B cell (primary cell): ENCODE results near the gene PODN. TPM values are rescaled to one million over a fixed set of nuclear protein-coding genes. Genes with fewer than 3 reads are reported as not detected.

Source experiments
- ATAC-seq: fragments of 200-7000 bp; cut with Tn5 transposase; one replicate; pipeline ENCODE4 v1.10.0; 2021; ENCODE audit warnings: low read depth, mild to moderate bottlenecking, moderate number of reproducible peaks, moderate library complexity
- CTCF ChIA-PET: fragments of 350-600 bp; sonication (Branson Sonifier 250); formaldehyde crosslinking; loops from one replicate; lab custom pipeline; 2021; ENCODE audit warnings: antibody characterized with exemption, inconsistent platforms; lab: Charles Lee
- POLR2A ChIA-PET: fragments of 350-600 bp; sonication (Branson Sonifier 250); formaldehyde crosslinking; loops from one replicate; lab custom pipeline; 2021; ENCODE audit warnings: antibody characterized with exemption; lab: Charles Lee
- DNase-seq: peaks from one replicate; pipeline ENCODE4 v3.0.0; 2013
- H2AFZ ChIP-seq: 2 replicates; pipeline ENCODE4 v1.6.1; 2012; ENCODE audit warnings: mild to moderate bottlenecking, low read depth, low read length; ENCODE audit not compliant: insufficient read depth, poor library complexity, severe bottlenecking
- H3K27ac ChIP-seq, 2 donors: 1 replicate in 1 of 2; 2 replicates in 1 of 2; pipeline ENCODE4 v1.5.1; 2012 to 2013; ENCODE audit warnings: low read length in 2 of 2, mild to moderate bottlenecking in 2 of 2, moderate library complexity in 1 of 2
- H3K27me3 ChIP-seq, 4 experiments: fragments of 200-600 bp in 1 of 4; sonication (generic) in 1 of 4; replicated peaks in 1 of 4; 1 replicate in 2 of 4; 2 replicates in 2 of 4; pipeline versions ENCODE4 v1.6.1 to v1.7.0; 2013 to 2016; ENCODE audit warnings: low read length in 3 of 4, mild to moderate bottlenecking in 2 of 4, mixed read lengths in 1 of 4, moderate library complexity in 1 of 4; ENCODE audit not compliant: insufficient read depth in 4 of 4, control insufficient read depth in 3 of 4; ENCODE audit errors: control extremely low read depth in 1 of 4
- H3K36me3 ChIP-seq, 2 experiments: replicated peaks in 1 of 2; 1 replicate in 1 of 2; 2 replicates in 1 of 2; pipeline versions ENCODE4 v1.6.1 to v1.7.1; 2013; ENCODE audit warnings: low read length in 1 of 2; ENCODE audit not compliant: insufficient read depth in 2 of 2, control insufficient read depth in 1 of 2; ENCODE audit errors: control extremely low read depth in 1 of 2, extremely low read depth in 1 of 2
- H3K4me1 ChIP-seq, 2 donors: fragments of 200-600 bp in 1 of 2; sonication (generic) in 1 of 2; 1 replicate in 1 of 2; 2 replicates in 1 of 2; pipeline versions ENCODE4 v1.5.1 to v1.6.1; 2013 to 2017; ENCODE audit warnings: low read length in 2 of 2; ENCODE audit not compliant: control insufficient read depth in 2 of 2, insufficient read depth in 2 of 2
- H3K4me2 ChIP-seq: replicated peaks from 2 replicates; pipeline ENCODE3; 2012; ENCODE audit warnings: mild to moderate bottlenecking, low read depth, low read length; ENCODE audit not compliant: poor library complexity, severe bottlenecking
- H3K4me3 ChIP-seq, 5 experiments: fragments of 200-600 bp in 1 of 5; sonication (generic) in 1 of 5; 1 replicate in 3 of 5; 2 replicates in 2 of 5; pipeline versions ENCODE4 v1.5.1 to v1.7.0; 2011 to 2016; ENCODE audit warnings: low read length in 4 of 5, mild to moderate bottlenecking in 4 of 5, low read depth in 2 of 5, control low read depth in 1 of 5, moderate library complexity in 1 of 5; ENCODE audit not compliant: insufficient read depth in 1 of 5; ENCODE audit errors: control extremely low read depth in 1 of 5, extremely low read depth in 1 of 5
- H3K79me2 ChIP-seq: fragments of 200-600 bp; sonication (generic); one replicate; pipeline ENCODE4 v1.6.0; 2016; ENCODE audit warnings: low read length; ENCODE audit not compliant: control insufficient read depth, insufficient read depth
- H3K9ac ChIP-seq: fragments of 200-600 bp; sonication (generic); 2 replicates; pipeline ENCODE4 v1.6.1; 2017; ENCODE audit warnings: mild to moderate bottlenecking, low read length, moderate library complexity
- H3K9me3 ChIP-seq, 3 donors: one replicate each; pipeline versions ENCODE4 v1.6.1 to v1.7.1; 2013; ENCODE audit warnings: low read length in 2 of 3; ENCODE audit not compliant: control insufficient read depth in 2 of 3, insufficient read depth in 1 of 3; ENCODE audit errors: control extremely low read depth in 1 of 3
- H4K20me1 ChIP-seq: 2 replicates; pipeline ENCODE4 v1.6.0; 2012; ENCODE audit warnings: mild to moderate bottlenecking, low read length; ENCODE audit not compliant: insufficient read depth, control insufficient read depth, poor library complexity, severe bottlenecking
- H3K27ac Mint-ChIP-seq: one replicate; pipeline ENCODE4 v1.8.0; 2021; ENCODE audit warnings: mixed read lengths
- H3K27me3 Mint-ChIP-seq: one replicate; pipeline ENCODE4 v1.8.0; 2021; ENCODE audit warnings: mixed read lengths
- H3K4me1 Mint-ChIP-seq: one replicate; pipeline ENCODE4 v1.8.0; 2021; ENCODE audit warnings: mixed read lengths
- H3K4me3 Mint-ChIP-seq: one replicate; pipeline ENCODE4 v1.8.0; 2021; ENCODE audit warnings: mixed read lengths
- H3K9me3 Mint-ChIP-seq: one replicate; pipeline ENCODE4 v1.8.0; 2022; ENCODE audit warnings: mixed read lengths; ENCODE audit not compliant: insufficient read depth
- CTCF ChIP-seq: fragments of 200-600 bp; IDR thresholded peaks from one replicate; pipeline ENCODE4 v1.8.0; 2022; ENCODE audit warnings: antibody characterized with exemption, mild to moderate bottlenecking
- EZH2 ChIP-seq: IDR thresholded peaks from 2 replicates; pipeline ENCODE4 v1.6.1; 2012; ENCODE audit warnings: borderline replicate concordance, low read depth, mild to moderate bottlenecking, moderate library complexity, low read length; ENCODE audit not compliant: insufficient read depth, poor library complexity, severe bottlenecking
- WGBS: methylation state at CpG from one replicate; pipeline ENCODE4 v1.1.5; 2013; ENCODE audit warnings: missing lambda C conversion rate; ENCODE audit not compliant: insufficient coverage; 5-methylcytosine and 5-hydroxymethylcytosine counted together
- intact Hi-C: fragments of 100-400 bp; cut with micrococcal nuclease; formaldehyde crosslinking; loops from one replicate; pipeline ENCODE4 v1.10.0; 2022
- polyA plus RNA-seq: library from polyadenylated mRNA; depleted of rRNA; stranded (reverse); fragments of >200 nt; gene quantifications from 2 replicates; pipeline ENCODE4 v1.2.3, GENCODE V29; 2012
- total RNA-seq, 2 donors: library from RNA; stranded (reverse); fragments of 120-200 nt in 1 of 2; gene quantifications; 1 replicate in 1 of 2; 2 replicates in 1 of 2; pipeline versions ENCODE4 v1.2.3 to v1.2.4, GENCODE V29; 2013 to 2022

PODN gene
- total and polyA plus RNA-seq, 2 donors (not counting 1 experiment from before 2014, with no cell fraction given), result not detected

GRCh38 chr1:53077599-53077965 is 15.6 kb downstream of the PODN start:
- Histone ChIP-seq H3K79me2 (no peaks in the 10 kb centered on the region), H3K36me3 (no peaks in the 10 kb centered on the region)

More at GRCh38 chr1:53077599-53077965, 15.6 kb downstream of the PODN start:
- no peaks in the 10 kb centered on the region for H3K4me1 ChIP-seq
- Mint-ChIP-seq H3K27me3 (no peaks in the 10 kb centered on the region), H3K27ac (no peak overlapping the region), H3K4me3 (no peak overlapping the region), H3K4me1 (no peaks in the 10 kb centered on the region), H3K9me3 (no peaks in the 10 kb centered on the region)
- no peak overlapping the region for H3K4me2 ChIP-seq
- no peak overlapping the region for H3K4me3 ChIP-seq
- DNase-seq, result no peak
- ChIA-PET CTCF (interaction anchor here (0.6 kb wide), 1 partner anchor 56 kb away, joined by 4 read pairs; no protein-coding TSS in a partner anchor), POLR2A (no interaction called here)
- H2AFZ ChIP-seq, result no peak overlapping the region
- no peak for TF ChIP-seq EZH2
- no peak for TF ChIP-seq CTCF
- ATAC-seq, result no peak
- H4K20me1 ChIP-seq, result no peaks in the 10 kb centered on the region
- H3K9ac ChIP-seq, result no peak overlapping the region
- WGBS, result 89% methylated on average over 12 of the region's 13 CpGs
- no peaks in the 10 kb centered on the region for H3K9me3 ChIP-seq
- no peaks in the 10 kb centered on the region for H3K27me3 ChIP-seq
- no peak overlapping the region for H3K27ac ChIP-seq
- intact Hi-C loops, result no loop called here
